COLO668 (cell line): ENCODE measurements around the gene SDHAF4.
"Not testable (repeated sequence)": the region's sequence is repeated elsewhere in the genome, so short reads cannot be mapped to it uniquely, and the experiment has no call there.

ENCODE experiments used
- DNase-seq: peaks from one replicate; lab custom pipeline; 2025; ENCODE audit not compliant: unreplicated experiment; lab: John Stamatoyannopoulos, UW

Gene SDHAF4

GRCh38 chr6:70592391-70593117 lies 25.8 kb downstream of the SDHAF4 start:
- DNase-seq, result no peak

- no peak for DNase-seq
Observed at GRCh38 chr6:70593118-70593486, 26.4 kb downstream of the SDHAF4 start.

DNA sequence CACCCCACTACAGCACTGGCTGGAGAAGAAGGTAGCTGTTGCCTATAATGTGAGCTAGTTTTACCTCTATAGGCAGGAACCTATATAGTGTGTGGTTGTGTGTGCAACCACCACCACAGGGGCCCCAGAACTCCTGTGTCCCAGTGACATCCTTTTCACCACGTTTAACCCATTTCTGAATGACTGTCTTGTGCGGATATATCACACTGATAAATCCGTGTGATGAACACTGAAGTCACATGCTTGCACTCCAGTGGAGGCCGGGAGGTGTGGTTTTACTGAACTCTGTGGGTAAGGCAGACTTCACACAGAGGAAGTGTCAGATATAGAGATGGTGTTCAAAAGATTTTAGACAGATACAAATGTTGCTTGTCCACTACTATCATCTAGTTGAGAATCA lies 32.5 kb downstream of the SDHAF4 start:
- no peak for DNase-seq

GRCh38 chr6:70601014-70601413 lies 34.3 kb downstream of the SDHAF4 start:
- no peak for DNase-seq

DNA sequence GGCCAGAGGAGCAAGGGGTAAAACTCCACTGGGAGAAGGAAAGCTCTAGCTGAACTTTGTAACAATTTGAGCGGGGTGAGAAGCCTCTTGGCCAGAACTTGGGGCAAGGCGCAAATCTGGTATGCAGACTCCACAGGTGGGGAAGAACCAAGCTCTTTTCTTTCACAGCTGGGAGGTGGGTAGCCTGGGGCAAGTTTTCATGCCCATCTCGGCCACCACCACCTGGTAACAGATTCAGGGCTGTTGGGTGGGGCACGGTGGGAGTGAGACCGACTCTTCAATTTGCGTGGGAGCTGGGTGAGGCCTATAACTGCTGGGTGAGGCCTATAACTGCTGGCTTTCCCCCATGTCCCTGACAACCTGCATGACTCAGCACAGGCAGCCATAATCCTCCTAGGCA lies 37.5 kb downstream of the SDHAF4 start:
- DNase-seq, result no peak

DNA sequence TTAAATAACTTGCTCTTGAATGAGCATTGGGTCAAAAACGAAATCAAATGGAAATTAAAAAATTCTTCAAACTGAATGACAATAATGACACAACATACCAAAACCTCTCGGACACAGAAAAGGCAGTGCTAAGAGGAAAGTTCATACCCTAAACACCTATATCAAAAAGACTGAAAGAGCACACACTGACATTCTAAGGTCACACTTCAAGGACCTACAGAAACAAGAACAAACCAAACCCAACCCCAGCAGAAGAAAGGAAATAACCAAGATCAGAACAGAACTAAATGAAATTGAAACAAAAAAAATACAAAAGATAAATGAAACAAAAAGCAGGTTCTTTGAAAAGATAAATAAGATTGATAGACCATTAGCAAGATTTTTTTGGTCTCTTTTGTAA lies 40.6 kb downstream of the SDHAF4 start:
- not testable (repeated sequence) for DNase-seq

- not testable (repeated sequence) for DNase-seq
Observed at GRCh38 chr6:70609181-70609580, 42.5 kb downstream of the SDHAF4 start.

DNA sequence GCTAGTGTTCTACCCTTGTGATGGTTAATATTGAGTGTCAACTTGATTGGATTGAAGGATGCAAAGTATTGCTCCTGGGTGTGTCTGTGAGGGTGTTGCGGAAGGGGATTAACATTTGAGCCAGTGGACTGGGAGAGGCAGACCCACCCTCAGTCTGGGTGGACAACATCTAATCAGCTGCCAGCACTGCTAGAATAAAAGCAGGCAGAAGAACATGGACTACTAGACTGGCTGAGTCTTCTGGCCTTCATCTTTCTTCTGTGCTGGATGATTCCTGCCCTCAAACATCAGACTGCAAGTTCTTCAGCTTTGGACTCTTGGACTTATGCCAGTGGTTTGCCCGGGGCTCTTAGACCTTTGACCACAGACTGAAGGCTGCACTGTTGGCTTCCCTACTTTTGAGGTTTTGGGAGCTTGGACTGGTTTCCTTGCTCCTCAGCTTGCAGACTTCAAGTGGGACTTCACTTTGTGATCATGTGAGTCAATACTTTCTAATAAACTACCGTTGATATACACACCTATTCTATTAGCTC lies 50.1 kb downstream of the SDHAF4 start:
- DNase-seq, result peak; percentile 1

- no peak for DNase-seq
Observed at GRCh38 chr6:70620746-70621145, 54.0 kb downstream of the SDHAF4 start.

DNA sequence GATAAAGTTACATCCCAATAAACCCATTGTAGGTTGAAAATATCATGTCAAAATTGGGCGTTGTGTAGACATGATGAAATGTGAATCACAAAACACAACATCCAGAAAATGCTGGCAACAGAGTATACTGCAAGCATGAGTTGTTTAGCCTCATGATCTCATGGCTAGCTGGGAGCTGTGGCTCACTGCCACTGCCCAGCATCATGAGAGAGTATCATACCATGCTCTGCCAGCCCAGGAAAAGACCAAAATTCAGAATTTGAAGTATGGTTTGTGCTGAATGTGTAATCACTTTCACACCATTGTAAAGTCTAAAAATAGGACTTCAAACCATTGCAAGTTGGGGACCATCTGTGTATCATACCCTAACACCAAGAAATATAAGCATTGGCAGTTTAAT lies 55.7 kb downstream of the SDHAF4 start:
- DNase-seq, result peak; percentile 2

- DNase-seq, result no peak
Observed at GRCh38 chr6:70625436-70625835, 58.7 kb downstream of the SDHAF4 start.

DNA sequence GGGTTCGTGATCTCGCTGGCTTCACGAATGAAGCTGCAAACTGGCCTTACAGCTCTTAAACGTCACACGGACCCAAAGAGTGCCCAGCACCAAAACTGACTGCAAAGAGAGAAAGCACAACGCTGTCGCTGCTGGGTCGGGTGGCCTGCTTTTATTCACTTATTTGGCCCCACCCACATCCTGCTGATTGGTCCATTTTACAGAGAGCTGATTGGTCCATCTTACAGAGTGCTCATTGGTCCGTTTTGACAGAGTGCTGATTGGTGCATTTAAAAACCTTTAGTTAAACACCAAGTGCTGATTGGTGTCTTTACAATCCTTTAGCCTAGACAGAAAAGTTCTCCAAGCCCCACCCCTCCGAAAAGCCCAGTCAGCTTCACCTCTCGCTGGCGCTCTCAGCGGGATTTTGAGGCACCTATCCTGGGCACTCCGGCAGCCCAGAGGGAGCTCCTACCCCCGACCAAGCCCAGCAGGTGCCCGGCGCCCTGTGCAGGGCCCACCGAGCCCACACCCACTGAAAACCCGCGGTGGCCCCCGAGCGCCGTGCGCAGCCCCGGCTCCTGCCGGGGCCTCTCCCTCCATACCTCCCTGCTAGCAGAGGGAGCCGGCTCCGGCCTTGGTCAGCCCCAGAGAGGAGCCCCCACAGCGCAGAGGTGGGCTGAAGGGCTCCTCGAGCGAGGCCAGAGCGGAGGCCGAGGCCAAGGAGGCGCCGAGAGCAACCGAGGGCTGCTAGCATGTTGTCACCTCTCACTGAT lies 60.9 kb downstream of the SDHAF4 start:
- DNase-seq, result no peak

DNA sequence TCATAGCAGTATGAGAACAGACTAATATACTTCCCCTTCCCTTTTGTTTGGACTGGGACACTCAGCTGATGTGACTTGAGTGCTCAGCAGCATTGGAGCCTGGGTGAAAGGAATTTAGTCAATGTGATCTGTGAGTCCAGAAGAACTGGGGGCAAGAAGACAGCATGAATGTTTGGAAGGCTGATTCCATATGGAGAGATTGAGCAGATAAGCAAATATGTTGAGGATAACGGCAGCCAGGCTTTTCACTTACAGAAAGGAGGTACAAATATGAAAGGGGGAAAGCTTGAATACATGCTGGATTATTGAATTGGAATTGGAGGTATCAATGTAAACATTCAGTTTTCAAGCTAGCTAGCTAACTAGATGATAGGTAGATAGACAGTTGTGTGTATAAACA lies 63.2 kb downstream of the SDHAF4 start:
- DNase-seq, result no peak

DNA sequence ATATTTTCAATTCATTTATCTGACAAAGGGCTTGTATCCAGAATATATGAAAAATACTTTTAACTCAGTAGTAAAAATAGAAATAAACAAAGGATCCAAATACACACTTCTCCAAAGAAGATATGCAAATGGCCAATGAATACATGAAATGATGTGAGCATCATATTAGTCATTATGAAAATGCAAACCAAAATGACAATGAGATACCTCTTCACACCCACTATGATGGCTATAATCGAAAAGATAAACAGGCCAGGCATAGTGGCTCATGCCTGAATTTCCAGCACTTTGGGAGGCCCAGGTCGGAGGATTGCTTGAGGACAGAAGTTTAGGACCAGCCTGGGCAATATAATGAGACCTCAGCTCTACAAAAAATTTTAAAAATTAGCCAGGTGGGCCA lies 67.1 kb downstream of the SDHAF4 start:
- DNase-seq, result no peak

DNA sequence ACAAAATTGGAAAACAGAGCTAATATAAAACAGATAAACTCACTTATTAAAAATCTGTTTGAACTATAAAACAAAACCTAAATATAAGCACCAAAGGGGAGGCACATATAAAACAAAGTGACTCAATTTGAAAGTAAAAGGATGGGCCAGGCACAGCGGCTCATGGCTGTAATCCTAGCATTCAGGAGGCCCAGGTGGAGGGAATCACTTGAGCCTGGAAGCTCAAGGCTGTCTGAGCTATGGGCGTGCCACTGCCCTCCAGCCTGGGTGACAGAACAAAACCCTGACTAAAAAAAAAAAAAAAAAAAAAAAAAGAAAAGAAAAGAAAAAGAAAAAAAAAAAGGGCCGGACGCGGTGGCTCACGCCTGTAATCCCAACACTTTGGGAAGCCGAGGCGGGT lies 69.9 kb downstream of the SDHAF4 start:
- no peak for DNase-seq

DNA sequence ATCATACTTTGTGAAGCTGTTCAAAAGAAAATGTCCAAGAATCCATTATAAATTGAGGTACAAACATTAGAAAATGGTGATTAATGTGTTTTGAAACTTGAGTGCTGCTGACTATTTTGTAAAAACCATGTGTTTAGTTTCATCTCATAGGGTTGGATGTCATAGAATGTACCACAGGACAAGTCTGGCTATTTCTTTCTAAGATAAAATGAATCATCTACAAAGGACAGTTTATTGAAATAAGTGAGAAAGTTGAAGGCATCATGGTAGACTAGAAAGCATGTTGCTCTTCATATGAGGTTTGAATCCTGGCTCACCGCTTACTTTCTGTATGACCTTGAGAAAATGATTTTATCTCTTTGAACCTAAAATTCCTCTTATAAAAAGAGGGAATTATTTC lies 71.7 kb downstream of the SDHAF4 start:
- no peak for DNase-seq
